GM10847 (cell line): ENCODE data around the gene ATG101.

Experiments
- POLR2A ChIP-seq: IDR thresholded peaks from 2 replicates; pipeline ENCODE4 v1.6.1; 2011; ENCODE audit not compliant: insufficient read length; ENCODE audit errors: extremely low read depth

The ATG101 gene

DNA sequence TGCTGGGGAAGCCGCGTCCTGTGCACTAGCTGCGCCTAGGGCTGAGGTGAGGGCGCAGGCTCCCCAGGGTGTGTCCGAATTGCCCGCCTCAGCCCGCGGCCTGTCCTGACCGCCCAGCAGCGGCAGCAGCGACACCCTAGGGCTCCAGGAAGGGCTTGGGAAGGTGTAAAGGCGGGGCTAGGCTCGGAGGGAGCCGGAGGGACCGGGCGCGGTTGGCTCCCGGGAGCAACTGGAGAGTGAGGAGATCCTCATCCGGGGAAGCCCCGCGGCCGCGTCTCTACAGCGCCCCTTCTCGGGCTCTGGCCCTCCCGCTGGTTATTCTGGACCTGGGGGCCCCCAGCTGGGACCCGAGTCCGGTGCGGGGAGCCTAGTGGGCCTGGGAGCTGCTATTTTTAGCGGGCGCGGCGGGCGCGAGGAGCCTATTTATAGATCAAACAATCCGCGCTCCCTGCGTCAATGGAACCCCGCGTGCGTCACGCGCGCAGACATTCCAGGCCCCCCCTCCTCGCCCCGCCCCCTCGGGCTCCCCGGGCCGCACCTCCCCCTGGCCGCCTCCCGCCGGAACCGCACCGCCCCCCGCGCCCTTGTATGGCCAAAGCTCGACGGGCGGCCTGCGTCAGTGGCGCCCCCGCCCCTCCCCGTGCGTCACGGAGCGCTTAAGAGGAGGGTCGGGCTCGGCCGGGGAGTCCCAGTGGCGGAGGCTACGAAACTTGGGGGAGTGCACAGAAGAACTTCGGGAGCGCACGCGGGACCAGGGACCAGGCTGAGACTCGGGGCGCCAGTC lies 18.8 kb upstream of the ATG101 start, which contains the start of gene NR4A1:
Gene NR4A1, plus strand, starts transcription at position 685 of the 784 bp plus-strand sequence. CDS start 2,887 bp downstream, outside the sequence.
- TF ChIP-seq POLR2A: peak; percentile 72

- no peak for TF ChIP-seq POLR2A
Measured at GRCh38 chr12:52052468-52053186, 17.2 kb upstream of the ATG101 start.

DNA sequence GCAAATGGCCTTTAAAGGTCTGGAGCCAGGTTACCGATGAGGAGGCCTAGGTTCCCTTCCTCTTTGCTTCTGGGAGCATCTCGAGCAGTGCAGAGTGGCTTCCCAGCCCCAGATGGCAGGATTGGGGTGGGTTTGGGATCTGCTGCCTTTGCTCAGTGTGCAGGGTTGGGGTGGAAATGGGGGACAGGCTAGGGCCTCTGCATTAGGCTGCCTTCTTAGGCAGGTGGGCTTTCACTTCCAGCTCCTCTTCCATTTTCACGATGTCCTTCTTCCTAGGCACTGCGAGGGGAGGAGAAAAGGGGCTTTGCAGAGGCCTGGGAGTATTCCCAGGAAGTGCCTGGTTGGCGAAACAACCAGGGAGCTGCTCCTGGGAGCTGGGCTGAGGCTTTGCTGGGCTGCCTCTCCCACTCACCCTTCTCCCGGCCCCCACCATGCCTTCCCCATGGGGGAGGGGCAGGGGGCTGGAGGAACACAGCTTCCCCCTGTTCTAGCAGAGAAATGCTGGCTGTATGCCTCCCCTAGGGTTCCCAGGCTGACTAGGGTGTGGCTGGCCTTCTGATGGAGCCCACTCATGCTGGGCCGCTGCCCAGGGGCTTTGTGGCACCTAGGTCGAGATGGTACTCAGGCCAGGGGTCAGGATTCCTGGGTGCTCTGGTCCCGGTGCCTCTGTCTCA lies 16.1 kb upstream of the ATG101 start:
- TF ChIP-seq POLR2A: no peak

- TF ChIP-seq POLR2A: no peak
Measured at GRCh38 chr12:52054231-52054832, 15.4 kb upstream of the ATG101 start.

DNA sequence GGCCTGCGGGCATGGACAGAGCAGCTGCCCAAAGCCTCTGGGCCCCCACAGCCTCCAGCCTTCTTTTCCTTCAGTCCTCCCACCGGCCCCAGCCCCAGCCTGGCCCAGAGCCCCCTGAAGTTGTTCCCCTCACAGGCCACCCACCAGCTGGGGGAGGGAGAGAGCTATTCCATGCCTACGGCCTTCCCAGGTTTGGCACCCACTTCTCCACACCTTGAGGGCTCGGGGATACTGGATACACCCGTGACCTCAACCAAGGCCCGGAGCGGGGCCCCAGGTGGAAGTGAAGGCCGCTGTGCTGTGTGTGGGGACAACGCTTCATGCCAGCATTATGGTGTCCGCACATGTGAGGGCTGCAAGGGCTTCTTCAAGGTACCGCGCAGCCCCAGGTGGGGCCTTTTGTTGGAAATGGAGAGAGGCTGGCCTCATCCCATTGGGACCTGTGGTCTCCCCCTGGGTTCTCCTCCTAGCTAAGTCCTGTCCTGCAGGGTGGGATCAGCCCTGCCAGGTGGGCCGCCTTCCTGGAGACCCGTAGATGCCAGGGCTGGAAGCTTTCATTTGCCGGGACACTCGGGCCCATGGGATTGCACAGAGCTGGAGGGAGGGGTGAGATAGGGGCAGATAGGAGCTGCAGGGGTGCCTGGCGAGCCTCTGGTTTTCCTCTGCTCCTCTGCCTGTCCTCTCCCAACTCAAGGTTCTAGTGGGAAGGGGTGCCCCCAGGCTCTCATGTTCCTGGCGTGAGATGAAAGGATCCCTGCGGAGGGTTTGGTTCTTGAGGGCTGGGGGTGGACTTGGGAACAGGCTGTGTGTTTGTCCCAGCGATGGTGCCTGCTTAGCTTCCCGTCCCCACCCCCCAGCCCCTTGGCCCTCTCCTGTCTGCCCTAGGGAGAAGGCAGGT lies 14.7 kb upstream of the ATG101 start:
- no peak for TF ChIP-seq POLR2A

- TF ChIP-seq POLR2A: no peak
Measured at GRCh38 chr12:52055731-52056711, 13.8 kb upstream of the ATG101 start.

- no peak for TF ChIP-seq POLR2A
Measured at GRCh38 chr12:52056801-52057637, 12.8 kb upstream of the ATG101 start.

GRCh38 chr12:52057638-52058576 lies 11.9 kb upstream of the ATG101 start:
- TF ChIP-seq POLR2A: no peak

DNA sequence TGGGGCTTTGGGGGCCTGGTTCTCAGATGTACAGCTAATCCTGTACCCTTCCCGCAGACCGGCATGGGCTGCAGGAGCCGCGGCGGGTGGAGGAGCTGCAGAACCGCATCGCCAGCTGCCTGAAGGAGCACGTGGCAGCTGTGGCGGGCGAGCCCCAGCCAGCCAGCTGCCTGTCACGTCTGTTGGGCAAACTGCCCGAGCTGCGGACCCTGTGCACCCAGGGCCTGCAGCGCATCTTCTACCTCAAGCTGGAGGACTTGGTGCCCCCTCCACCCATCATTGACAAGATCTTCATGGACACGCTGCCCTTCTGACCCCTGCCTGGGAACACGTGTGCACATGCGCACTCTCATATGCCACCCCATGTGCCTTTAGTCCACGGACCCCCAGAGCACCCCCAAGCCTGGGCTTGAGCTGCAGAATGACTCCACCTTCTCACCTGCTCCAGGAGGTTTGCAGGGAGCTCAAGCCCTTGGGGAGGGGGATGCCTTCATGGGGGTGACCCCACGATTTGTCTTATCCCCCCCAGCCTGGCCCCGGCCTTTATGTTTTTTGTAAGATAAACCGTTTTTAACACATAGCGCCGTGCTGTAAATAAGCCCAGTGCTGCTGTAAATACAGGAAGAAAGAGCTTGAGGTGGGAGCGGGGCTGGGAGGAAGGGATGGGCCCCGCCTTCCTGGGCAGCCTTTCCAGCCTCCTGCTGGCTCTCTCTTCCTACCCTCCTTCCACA lies 11.0 kb upstream of the ATG101 start:
- TF ChIP-seq POLR2A: no peak

DNA sequence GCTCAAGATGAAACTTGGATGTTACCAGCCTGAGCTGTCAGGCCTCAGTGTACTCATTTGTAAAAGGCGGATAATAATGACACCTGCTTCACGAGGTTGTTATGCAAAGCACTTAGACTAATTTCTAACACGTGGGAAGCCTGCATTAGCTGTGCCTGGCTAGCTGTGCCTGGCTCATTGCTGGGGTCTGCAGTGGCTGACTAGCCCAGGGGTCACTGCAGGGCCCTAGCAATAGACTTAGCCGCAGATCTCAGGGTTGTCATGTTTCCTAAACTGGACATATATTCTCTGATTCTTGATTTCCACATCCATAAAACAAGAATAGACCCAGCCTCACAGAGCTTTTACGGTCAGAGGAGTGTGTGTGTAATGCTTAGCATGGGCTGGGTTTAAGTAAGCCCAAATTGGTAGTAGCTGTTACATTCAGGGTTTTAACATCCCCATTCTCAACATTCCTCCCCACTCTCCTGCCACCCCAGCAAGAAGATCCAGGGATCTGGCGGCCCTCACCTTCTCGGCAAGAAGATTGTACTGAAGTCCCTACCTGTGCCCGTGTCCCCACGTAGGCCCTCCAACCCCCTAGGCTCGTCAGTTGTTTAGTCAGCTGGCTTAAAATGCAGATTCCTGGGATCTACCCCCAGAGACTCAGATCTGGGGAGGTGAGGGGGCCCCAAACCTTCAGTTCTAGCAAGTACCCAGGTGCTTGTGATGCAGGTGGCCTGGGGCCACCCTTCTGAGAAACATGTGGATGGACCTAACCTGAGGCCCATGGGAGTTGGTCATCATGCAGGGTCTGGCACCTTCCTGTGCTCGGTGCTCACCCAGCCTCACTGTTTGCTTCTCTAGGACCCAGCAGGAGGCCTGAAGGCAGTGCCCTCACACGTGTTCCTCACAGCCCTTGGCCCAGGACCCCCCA lies 9.9 kb upstream of the ATG101 start:
- TF ChIP-seq POLR2A: no peak
